K562 (cell line): ENCODE results near the gene ZDHHC22. TPM values are rescaled to one million over a fixed set of nuclear protein-coding genes. Genes with fewer than 3 reads are reported as not detected.

ENCODE experiments used
- ATAC-seq: fragments of 200-7000 bp; cut with Tn5 transposase; 3 replicates; pipeline ENCODE4 v1.9.1; 2020; ENCODE audit warnings: moderate library complexity
- BruUV-seq: library from RNA; stranded (reverse); fragments of 400-500 nt; replicated peaks from 2 replicates; lab custom pipeline; 2021; lab: Mats Ljungman, UMichigan
- CTCF ChIA-PET: fragments of 300-600 bp; formaldehyde crosslinking; extraction: SDS; loops from one replicate; lab custom pipeline; 2021; ENCODE audit warnings: low intra/inter-chr PET ratio; lab: Yijun Ruan, JAX
- POLR2A ChIA-PET: fragments of 300-600, 350-650 bp; sonication (Branson Sonifier 250); formaldehyde crosslinking; extraction: SDS; loops from one replicate; lab custom pipeline; 2021; ENCODE audit warnings: antibody characterized with exemption, inconsistent platforms; lab: Yijun Ruan, JAX
- DNase-seq, 4 experiments: peaks; one replicate each; pipeline versions ENCODE4 v3.0.0 to v3.0.0-alpha.2; 2011 to 2018; ENCODE audit warnings: low spot score in 3 of 4, mixed read lengths in 3 of 4; ENCODE audit errors: extremely low read depth in 1 of 4
- FAIRE-seq: peaks from 2 replicates; lab custom pipeline; 2011; peaks lifted over from hg19 to GRCh38; lab: Jason Lieb, UNC
- H2AFZ ChIP-seq: 2 replicates; pipeline ENCODE4 v1.6.0; 2011; ENCODE audit warnings: low read depth, low read length, control low read depth, inconsistent platforms
- H3K27ac ChIP-seq: fragments of 200-600 bp; 3 replicates; pipeline ENCODE4 v1.8.0; 2011; ENCODE audit warnings: low read depth, mild to moderate bottlenecking, control low read depth, inconsistent platforms, low read length, moderate library complexity, mixed read lengths; ENCODE audit errors: extremely low read depth
- H3K27me3 ChIP-seq, 2 experiments: fragments of 300-600 bp in 1 of 2; 2 replicates in 1 of 2; 3 replicates in 1 of 2; pipeline versions ENCODE4 v1.6.0 to v1.8.0; 2011; ENCODE audit warnings: inconsistent platforms in 2 of 2, low read length in 2 of 2, mild to moderate bottlenecking in 1 of 2, mixed read lengths in 1 of 2, moderate library complexity in 1 of 2; ENCODE audit not compliant: control insufficient read depth in 2 of 2, insufficient read depth in 2 of 2
- H3K36me3 ChIP-seq: fragments of 300-600 bp; 3 replicates; pipeline ENCODE4 v1.8.0; 2011; ENCODE audit warnings: mild to moderate bottlenecking, low read length, inconsistent platforms; ENCODE audit not compliant: control insufficient read depth, insufficient read depth
- H3K4me1 ChIP-seq, 2 experiments: fragments of 200-600 bp in 1 of 2; replicated peaks in 1 of 2; 2 replicates in 1 of 2; 3 replicates in 1 of 2; pipeline versions ENCODE4 v1.5.1 to v1.8.0; 2011; ENCODE audit warnings: inconsistent platforms in 2 of 2, low read length in 2 of 2, mild to moderate bottlenecking in 1 of 2, mixed read lengths in 1 of 2, moderate library complexity in 1 of 2; ENCODE audit not compliant: control insufficient read depth in 2 of 2, insufficient read depth in 2 of 2
- H3K4me2 ChIP-seq: 2 replicates; pipeline ENCODE4 v1.6.1; 2011; ENCODE audit warnings: low read length, control low read depth, inconsistent platforms, mixed read lengths; ENCODE audit not compliant: insufficient read depth
- H3K4me3 ChIP-seq: fragments of 200-600 bp; sonication (generic), shearing (Covaris generic); 2 replicates; pipeline ENCODE4 v1.5.1; 2016; ENCODE audit warnings: control low read depth, inconsistent platforms
- H3K79me2 ChIP-seq: fragments of 200-600 bp; 3 replicates; pipeline ENCODE4 v1.8.0; 2011; ENCODE audit warnings: low read length, inconsistent platforms; ENCODE audit not compliant: control insufficient read depth, insufficient read depth
- H3K9ac ChIP-seq, 2 experiments: 2 replicates each; pipeline versions ENCODE4 v1.6.0 to v1.6.1; 2011; ENCODE audit warnings: low read depth in 2 of 2, low read length in 2 of 2, control low read depth in 1 of 2, inconsistent platforms in 1 of 2, mild to moderate bottlenecking in 1 of 2, mixed read lengths in 1 of 2; ENCODE audit not compliant: insufficient read depth in 1 of 2
- H3K9me1 ChIP-seq: one replicate; pipeline ENCODE4 v1.6.0; 2011; ENCODE audit warnings: inconsistent platforms, mild to moderate bottlenecking, low read length, moderate library complexity; ENCODE audit not compliant: control insufficient read depth, insufficient read depth
- H3K9me3 ChIP-seq: replicated peaks from 2 replicates; pipeline ENCODE4 v1.5.1; 2011; ENCODE audit warnings: low read depth, low read length, inconsistent platforms; ENCODE audit not compliant: control insufficient read depth, insufficient read depth
- H4K20me1 ChIP-seq: replicated peaks from 2 replicates; pipeline ENCODE4 v1.6.1; 2011; ENCODE audit warnings: low read length, inconsistent platforms, mixed read lengths; ENCODE audit not compliant: control insufficient read depth, insufficient read depth
- CBX5 ChIP-seq: IDR thresholded peaks from 2 replicates; pipeline ENCODE4 v1.6.1; 2014; ENCODE audit warnings: low read depth, borderline replicate concordance
- KLF13 ChIP-seq: fragments of 450-650 bp; IDR thresholded peaks from 2 replicates; pipeline ENCODE4 v1.6.1; 2016; ENCODE audit warnings: missing genetic modification characterization, low read depth, mild to moderate bottlenecking, missing compliant biosample characterization, moderate library complexity, borderline replicate concordance
- NFRKB ChIP-seq: fragments of 450-650 bp; IDR thresholded peaks from 2 replicates; pipeline ENCODE4 v1.6.1; 2016; ENCODE audit warnings: low read depth
- NR4A1 ChIP-seq, 2 experiments: fragments of 250-450 bp in 1 of 2; fragments of 450-650 bp in 1 of 2; sonication (Bioruptor Pico) in 1 of 2; IDR thresholded peaks; 2 replicates each; pipeline versions ENCODE4 v1.4.0 to v1.6.1; 2016 to 2020; ENCODE audit warnings: mild to moderate bottlenecking in 2 of 2, missing compliant biosample characterization in 1 of 2, missing genetic modification characterization in 1 of 2, moderate library complexity in 1 of 2
- RBM25 ChIP-seq: fragments of 200-400 bp; formaldehyde crosslinking; IDR thresholded peaks from 2 replicates; pipeline ENCODE4 v1.6.1; 2018; ENCODE audit warnings: low read length, low read depth, moderate library complexity; ENCODE audit not compliant: severe bottlenecking
- ZNF133 ChIP-seq: fragments of 250-450 bp; sonication (Bioruptor Pico); IDR thresholded peaks from 2 replicates; pipeline ENCODE4 v1.4.0; 2020; ENCODE audit warnings: mild to moderate bottlenecking
- in situ Hi-C: fragments of 300-500 bp; cut with MboI; formaldehyde crosslinking; loops from 4 replicates; pipeline ENCODE4 v1.15.0; 2018; ENCODE audit warnings: inconsistent platforms, mixed read lengths
- intact Hi-C: fragments of 100-400 bp; cut with micrococcal nuclease; formaldehyde crosslinking; loops from 2 replicates; pipeline ENCODE4 v1.14.2; 2022
- polyA plus RNA-seq, 8 experiments: library from polyadenylated mRNA; depleted of rRNA in 4 of 8; stranded (reverse) in 5 of 8; unstranded in 3 of 8; fragments of >200 nt; fragmentation: Nextera tagmentation in 2 of 8; fragmentation: Illumina TruSeq in 1 of 8; extraction: Ambion mirVana in 2 of 8; extraction: Trizol in 1 of 8; gene quantifications; 2 replicates each; pipeline versions ENCODE4 v1.2.1 to v1.2.3, GENCODE V29; 2011 to 2014; ENCODE audit warnings: inconsistent platforms in 1 of 8, missing spikeins in 1 of 8
- total RNA-seq, 7 experiments: library from RNA; depleted of rRNA in 6 of 7; stranded (reverse); fragments of >200 nt in 6 of 7; fragmentation: Illumina TruSeq in 2 of 7; extraction: Trizol in 2 of 7; gene quantifications; 2 replicates each; pipeline versions ENCODE4 v1.2.1 to v1.2.3, GENCODE V29; 2011 to 2021; ENCODE audit warnings: low replicate concordance in 1 of 7

Gene ZDHHC22
- total and polyA plus RNA-seq, 9 of the 15 experiments (the other 6 are each of a cell fraction or from before 2014, with no cell fraction given): not detected

GRCh38 chr14:77103951-77104350 lies 37.6 kb downstream of the ZDHHC22 start (continued):
- TF ChIP-seq NR4A1 (CRISPR knock-in tag; IDR thresholded peaks at IDR 0.05) (no peak), NR4A1 (tag; IDR thresholded peaks at IDR 0.05) (no peak), RBM25 (no peak), CBX5 (no peak), KLF13 (tag) (no peak), ZNF133 (CRISPR knock-in tag) (no peak)

GRCh38 chr14:77103475-77103874 lies 38.1 kb downstream of the ZDHHC22 start:
- BruUV-seq: no TSS peak
- DNase-seq (no peak), ATAC-seq (no peak), FAIRE-seq (no peak)
- Histone ChIP-seq H3K36me3 (peaks cover 32% of the 10 kb centered on the region; the same call in 1 of the 3 replicates), H3K27ac (no peak overlapping the region), H3K9me1 (no peaks in the 10 kb centered on the region), H3K4me3 (no peak overlapping the region), H3K4me1 (peaks cover 7 to 9% of the 10 kb centered on the region in 2 experiments; a peak in 4 of 5 replicates), H3K4me2 (no peak overlapping the region), H3K9me3 (no peaks in the 10 kb centered on the region), H2AFZ (no peak overlapping the region), H3K79me2 (peaks cover 27% of the 10 kb centered on the region), H4K20me1 (no peaks in the 10 kb centered on the region), H3K27me3 (no peaks in the 10 kb centered on the region), H3K9ac (no peak overlapping the region)
- no peak for TF ChIP-seq NFRKB
- ChIA-PET POLR2A (no interaction called here), CTCF (no interaction called here)
- intact Hi-C loops (no loop called here), in situ Hi-C loops (no loop called here)
